Breast epithelium (tissue), 3 donors: Measurements from ENCODE around the gene NUTF2.

Experiments used
- POLR2A ChIP-seq: fragments of 450-650 bp; IDR thresholded peaks from one replicate; pipeline ENCODE4 v1.6.1; 2016; ENCODE audit warnings: antibody characterized with exemption, mild to moderate bottlenecking, moderate library complexity
- POLR2AphosphoS5 ChIP-seq, 3 donors: sonication (generic); formaldehyde crosslinking; IDR thresholded peaks; one replicate each; pipeline ENCODE4 v1.6.1; 2017; ENCODE audit warnings: antibody characterized with exemption in 3 of 3
- TF ChIP-seq, protein P1 (sequence below), 3 donors: fragments of 450-650 bp; IDR thresholded peaks; one replicate each; pipeline ENCODE4 v1.5.1; 2016 to 2017; ENCODE audit warnings: antibody characterized with exemption in 3 of 3, mild to moderate bottlenecking in 3 of 3, moderate library complexity in 3 of 3

DNA sequence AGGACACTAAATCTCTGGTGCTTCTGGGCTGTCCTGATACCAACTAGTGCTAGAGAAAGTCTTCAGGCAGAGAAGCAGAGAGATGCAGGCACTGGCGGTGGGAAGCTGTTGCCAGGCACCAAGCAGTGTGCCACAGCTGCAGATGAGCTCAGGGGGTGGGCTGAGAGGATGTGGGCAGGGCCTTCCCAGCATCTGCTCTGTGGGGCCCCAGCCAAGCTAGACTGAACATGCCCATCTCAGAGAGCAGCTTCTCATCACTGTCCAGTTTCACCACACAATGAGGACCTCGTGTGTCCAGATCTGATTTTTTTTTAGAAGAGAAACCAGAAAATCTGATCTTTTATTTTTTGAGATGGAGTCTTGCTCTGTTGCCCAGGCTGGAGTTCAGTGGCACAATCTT, 63.4 kb downstream of the NUTF2 start:
- TF ChIP-seq, protein P1, sequence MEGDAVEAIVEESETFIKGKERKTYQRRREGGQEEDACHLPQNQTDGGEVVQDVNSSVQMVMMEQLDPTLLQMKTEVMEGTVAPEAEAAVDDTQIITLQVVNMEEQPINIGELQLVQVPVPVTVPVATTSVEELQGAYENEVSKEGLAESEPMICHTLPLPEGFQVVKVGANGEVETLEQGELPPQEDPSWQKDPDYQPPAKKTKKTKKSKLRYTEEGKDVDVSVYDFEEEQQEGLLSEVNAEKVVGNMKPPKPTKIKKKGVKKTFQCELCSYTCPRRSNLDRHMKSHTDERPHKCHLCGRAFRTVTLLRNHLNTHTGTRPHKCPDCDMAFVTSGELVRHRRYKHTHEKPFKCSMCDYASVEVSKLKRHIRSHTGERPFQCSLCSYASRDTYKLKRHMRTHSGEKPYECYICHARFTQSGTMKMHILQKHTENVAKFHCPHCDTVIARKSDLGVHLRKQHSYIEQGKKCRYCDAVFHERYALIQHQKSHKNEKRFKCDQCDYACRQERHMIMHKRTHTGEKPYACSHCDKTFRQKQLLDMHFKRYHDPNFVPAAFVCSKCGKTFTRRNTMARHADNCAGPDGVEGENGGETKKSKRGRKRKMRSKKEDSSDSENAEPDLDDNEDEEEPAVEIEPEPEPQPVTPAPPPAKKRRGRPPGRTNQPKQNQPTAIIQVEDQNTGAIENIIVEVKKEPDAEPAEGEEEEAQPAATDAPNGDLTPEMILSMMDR (IDR thresholded peaks at IDR 0.05) = no peak
- TF ChIP-seq POLR2A (no peak), POLR2AphosphoS5 (IDR thresholded peaks at IDR 0.05) (no peak)
